GM12878 (cell line): ENCODE measurements around the gene RHEX. TPM values are rescaled to one million over a fixed set of nuclear protein-coding genes. Genes with fewer than 3 reads are reported as not detected.

ENCODE experiments used
- ATAC-seq: fragments of 200-7000 bp; cut with Tn5 transposase; 3 replicates; pipeline ENCODE4 v1.9.1; 2020; ENCODE audit warnings: mild to moderate bottlenecking, moderate library complexity
- BruUV-seq: library from RNA; stranded (reverse); fragments of 400-500 nt; replicated peaks from 2 replicates; lab custom pipeline; 2021; lab: Mats Ljungman, UMichigan
- CTCF ChIA-PET: fragments of 300-600 bp; sonication (Branson Sonifier 250); formaldehyde crosslinking; extraction: SDS; loops from one replicate; lab custom pipeline; 2021; ENCODE audit warnings: inconsistent platforms; lab: Yijun Ruan, JAX
- POLR2A ChIA-PET: fragments of 350-600 bp; formaldehyde crosslinking; extraction: SDS; loops from one replicate; lab custom pipeline; 2021; ENCODE audit warnings: inconsistent platforms; lab: Charles Lee
- RAD21 ChIA-PET: fragments of 300-600 bp; sonication (Branson Sonifier 250); formaldehyde crosslinking; loops from one replicate; lab custom pipeline; 2023; ENCODE audit warnings: antibody characterized with exemption; ENCODE audit not compliant: unreplicated experiment; lab: Charles Lee
- SMC1A ChIA-PET: fragments of 300-600 bp; sonication (Branson Sonifier 250); formaldehyde crosslinking; loops from one replicate; lab custom pipeline; 2023; ENCODE audit not compliant: unreplicated experiment, uncharacterized antibody; lab: Charles Lee
- DNase-seq: peaks from one replicate; pipeline ENCODE4 v3.0.0-alpha.2; 2011; ENCODE audit warnings: low read depth, low spot score
- FAIRE-seq: peaks from 3 replicates; lab custom pipeline; 2011; peaks lifted over from hg19 to GRCh38; lab: Jason Lieb, UNC
- H2AFZ ChIP-seq: 2 replicates; pipeline ENCODE4 v1.6.0; 2011; ENCODE audit warnings: low read depth, low read length, control low read depth; ENCODE audit not compliant: control insufficient read depth
- H3K27ac ChIP-seq: 2 replicates; pipeline ENCODE4 v1.5.1; 2011; ENCODE audit warnings: control low read depth; ENCODE audit not compliant: control insufficient read depth, insufficient read depth
- H3K27me3 ChIP-seq, 2 experiments: replicated peaks in 1 of 2; 2 replicates each; pipeline versions ENCODE4 v1.6.0 to v1.6.1; 2011; ENCODE audit warnings: low read length in 1 of 2; ENCODE audit not compliant: control insufficient read depth in 2 of 2, insufficient read depth in 2 of 2
- H3K36me3 ChIP-seq, 2 experiments: 2 replicates each; pipeline ENCODE4 v1.5.1; 2011; ENCODE audit warnings: low read length in 1 of 2; ENCODE audit not compliant: control insufficient read depth in 2 of 2, insufficient read depth in 2 of 2
- H3K4me1 ChIP-seq: 2 replicates; pipeline ENCODE4 v1.6.1; 2011; ENCODE audit warnings: mild to moderate bottlenecking, low read length, moderate library complexity, mixed read lengths; ENCODE audit not compliant: control insufficient read depth, insufficient read depth
- H3K4me2 ChIP-seq: 2 replicates; pipeline ENCODE4 v1.6.0; 2011; ENCODE audit warnings: control low read depth; ENCODE audit not compliant: control insufficient read depth, insufficient read depth
- H3K4me3 ChIP-seq: fragments of 200-600 bp; sonication (generic); 2 replicates; pipeline ENCODE4 v1.5.1; 2016
- H3K79me2 ChIP-seq: 2 replicates; pipeline ENCODE4 v1.6.0; 2011; ENCODE audit warnings: low read length; ENCODE audit not compliant: control insufficient read depth, insufficient read depth
- H3K9ac ChIP-seq: 2 replicates; pipeline ENCODE4 v1.8.0; 2011; ENCODE audit warnings: low read length, control low read depth, mixed read lengths; ENCODE audit not compliant: control insufficient read depth, insufficient read depth
- H3K9me3 ChIP-seq: replicated peaks from 3 replicates; pipeline ENCODE4 v1.5.1; 2011; ENCODE audit warnings: mild to moderate bottlenecking, low read length; ENCODE audit not compliant: control insufficient read depth, insufficient read depth
- H4K20me1 ChIP-seq: 2 replicates; pipeline ENCODE4 v1.6.0; 2011; ENCODE audit not compliant: control insufficient read depth, insufficient read depth
- ESRRA ChIP-seq: IDR thresholded peaks from 2 replicates; pipeline ENCODE4 v1.6.1; 2012; ENCODE audit warnings: mild to moderate bottlenecking, low read length, improper control_type of control experiment
- ETV6 ChIP-seq, 2 experiments: fragments of 450-650 bp in 1 of 2; IDR thresholded peaks in 1 of 2; conservative IDR thresholded peaks in 1 of 2; 2 replicates each; pipeline ENCODE4 v1.6.1; 2014; ENCODE audit warnings: antibody characterized with exemption in 1 of 2, borderline replicate concordance in 1 of 2, low read depth in 1 of 2, mild to moderate bottlenecking in 1 of 2, moderate library complexity in 1 of 2
- RAD51 ChIP-seq: fragments of 450-650 bp; IDR thresholded peaks from 2 replicates; pipeline ENCODE4 v1.6.1; 2016; ENCODE audit warnings: moderate library complexity, mild to moderate bottlenecking, inconsistent platforms
- TCF12 ChIP-seq: IDR thresholded peaks from 2 replicates; pipeline ENCODE4 v1.6.1; 2011; ENCODE audit warnings: low read depth, mild to moderate bottlenecking, low read length
- WRNIP1 ChIP-seq: IDR thresholded peaks from 2 replicates; pipeline ENCODE4 v1.6.1; 2011; ENCODE audit warnings: low read depth, low read length, improper control_type of control experiment, borderline replicate concordance
- WGBS: methylation state at CpG from one replicate; pipeline ENCODE4 v1.1.6; 2016; ENCODE audit warnings: low lambda C conversion rate; ENCODE audit not compliant: insufficient replicate concordance, insufficient coverage; ENCODE audit errors: missing lambda C conversion rate; 5-methylcytosine and 5-hydroxymethylcytosine counted together
- in situ Hi-C: fragments of 300-500 bp; cut with MboI; formaldehyde crosslinking; loops from 9 replicates; pipeline ENCODE4 v1.14.3; 2018; ENCODE audit warnings: mixed read lengths
- intact Hi-C: fragments of 100-400 bp; cut with micrococcal nuclease; formaldehyde crosslinking; loops from one replicate; pipeline ENCODE4 v1.14.2; 2022; ENCODE audit not compliant: unreplicated experiment
- polyA plus RNA-seq, 11 experiments: library from polyadenylated mRNA; depleted of rRNA in 4 of 11; unstranded in 6 of 11; stranded (reverse) in 5 of 11; fragments of >200 nt; fragmentation: Nextera tagmentation in 4 of 11; fragmentation: Illumina TruSeq in 1 of 11; extraction: Ambion mirVana in 4 of 11; extraction: Trizol in 1 of 11; gene quantifications; 1 replicate in 1 of 11; 2 replicates in 10 of 11; pipeline versions ENCODE4 v1.2.1 to v1.2.3, GENCODE V29; 2011 to 2016; ENCODE audit warnings: inconsistent platforms in 2 of 11, missing spikeins in 2 of 11, low read depth in 1 of 11
- total RNA-seq, 4 experiments: library from RNA; depleted of rRNA in 3 of 4; stranded (reverse); fragments of >200 nt in 3 of 4; fragmentation: Illumina TruSeq in 1 of 4; extraction: Trizol in 1 of 4; gene quantifications; 2 replicates each; pipeline versions ENCODE4 v1.2.1 to v1.2.3, GENCODE V29; 2013 to 2021
- TF ChIP-seq, protein P1 (sequence below): fragments of 450-650 bp; formaldehyde crosslinking; IDR thresholded peaks from 2 replicates; pipeline ENCODE4 v1.5.0; 2022; ENCODE audit warnings: mild to moderate bottlenecking, missing genetic modification characterization
- TF ChIP-seq, protein P2 (sequence below): fragments of 150-350 bp; IDR thresholded peaks from 2 replicates; pipeline ENCODE4 v1.6.1; 2016; ENCODE audit warnings: low read depth, low read length
- TF ChIP-seq, protein P3 (sequence below): IDR thresholded peaks from 2 replicates; pipeline ENCODE4 v1.6.1; 2011; ENCODE audit warnings: borderline replicate concordance, low read depth, mild to moderate bottlenecking, moderate library complexity, low read length; ENCODE audit not compliant: insufficient read depth, poor library complexity, severe bottlenecking

The RHEX gene
- total and polyA plus RNA-seq, 10 of the 15 experiments (the other 5 are each of a cell fraction or from before 2014, with no cell fraction given): 2.4 to 11.4 (median 5.7) TPM

DNA sequence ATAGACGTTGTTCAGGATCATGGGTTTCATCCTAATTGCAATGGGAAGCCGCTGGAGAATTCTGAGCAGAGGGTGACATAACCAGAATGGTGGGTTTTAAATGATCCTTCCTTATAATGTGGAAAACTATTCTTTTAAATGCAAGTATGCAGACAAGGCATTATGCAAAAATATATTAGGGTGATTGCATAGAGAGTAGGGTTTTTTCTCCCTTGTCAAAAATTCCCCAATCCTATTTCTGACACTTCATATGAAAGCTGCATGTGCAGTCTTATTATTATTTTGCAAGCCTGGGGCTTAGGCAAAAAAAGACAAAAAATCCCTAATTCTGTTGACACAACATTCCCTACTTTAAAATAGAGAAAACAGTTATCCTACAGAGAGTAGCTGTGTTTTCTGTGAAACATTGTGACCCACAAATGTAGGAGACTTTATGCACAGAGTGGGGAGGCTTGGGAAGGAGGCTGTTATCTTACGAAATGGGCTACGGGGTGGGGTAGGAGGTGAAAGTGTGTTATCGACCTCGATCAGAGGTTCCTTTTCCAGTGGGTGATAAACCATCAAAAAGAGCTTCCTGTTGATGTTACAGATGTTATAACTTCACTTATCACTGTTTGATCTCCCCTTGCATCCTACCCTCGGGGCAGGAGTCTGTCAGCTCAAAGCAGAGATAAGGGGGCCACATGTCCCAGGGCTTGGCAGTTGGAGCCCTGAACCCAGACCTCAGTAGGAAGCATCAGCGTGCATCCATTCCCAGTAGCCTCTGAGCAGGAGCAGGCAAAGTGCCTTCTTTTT, 27.2 kb downstream of the RHEX start:
- no peak overlapping the region for H3K4me3 ChIP-seq
- ATAC-seq: no peak
- CTCF ChIA-PET: interaction anchor here (0.9 kb wide), 1 partner anchor 12 kb away, joined by 4 read pairs; no protein-coding TSS in a partner anchor

More for the DNA sequence above, 27.2 kb downstream of the RHEX start:
- POLR2A ChIA-PET: no interaction called here
- H3K27ac ChIP-seq: no peak overlapping the region
- SMC1A ChIA-PET: interaction anchor here (1.0 kb wide), 1 partner anchor 26 kb away, joined by 3 read pairs; no protein-coding TSS in a partner anchor
- H3K4me2 ChIP-seq: no peak overlapping the region
- H3K36me3 ChIP-seq: no peaks in the 10 kb centered on the region
- DNase-seq (no peak), FAIRE-seq (no peak)
- intact Hi-C loops (no loop called here), in situ Hi-C loops (no loop called here)
- no peaks in the 10 kb centered on the region for H3K9me3 ChIP-seq
- H4K20me1 ChIP-seq: no peaks in the 10 kb centered on the region
- RAD21 ChIA-PET: no interaction called here
- TF ChIP-seq, protein P1, sequence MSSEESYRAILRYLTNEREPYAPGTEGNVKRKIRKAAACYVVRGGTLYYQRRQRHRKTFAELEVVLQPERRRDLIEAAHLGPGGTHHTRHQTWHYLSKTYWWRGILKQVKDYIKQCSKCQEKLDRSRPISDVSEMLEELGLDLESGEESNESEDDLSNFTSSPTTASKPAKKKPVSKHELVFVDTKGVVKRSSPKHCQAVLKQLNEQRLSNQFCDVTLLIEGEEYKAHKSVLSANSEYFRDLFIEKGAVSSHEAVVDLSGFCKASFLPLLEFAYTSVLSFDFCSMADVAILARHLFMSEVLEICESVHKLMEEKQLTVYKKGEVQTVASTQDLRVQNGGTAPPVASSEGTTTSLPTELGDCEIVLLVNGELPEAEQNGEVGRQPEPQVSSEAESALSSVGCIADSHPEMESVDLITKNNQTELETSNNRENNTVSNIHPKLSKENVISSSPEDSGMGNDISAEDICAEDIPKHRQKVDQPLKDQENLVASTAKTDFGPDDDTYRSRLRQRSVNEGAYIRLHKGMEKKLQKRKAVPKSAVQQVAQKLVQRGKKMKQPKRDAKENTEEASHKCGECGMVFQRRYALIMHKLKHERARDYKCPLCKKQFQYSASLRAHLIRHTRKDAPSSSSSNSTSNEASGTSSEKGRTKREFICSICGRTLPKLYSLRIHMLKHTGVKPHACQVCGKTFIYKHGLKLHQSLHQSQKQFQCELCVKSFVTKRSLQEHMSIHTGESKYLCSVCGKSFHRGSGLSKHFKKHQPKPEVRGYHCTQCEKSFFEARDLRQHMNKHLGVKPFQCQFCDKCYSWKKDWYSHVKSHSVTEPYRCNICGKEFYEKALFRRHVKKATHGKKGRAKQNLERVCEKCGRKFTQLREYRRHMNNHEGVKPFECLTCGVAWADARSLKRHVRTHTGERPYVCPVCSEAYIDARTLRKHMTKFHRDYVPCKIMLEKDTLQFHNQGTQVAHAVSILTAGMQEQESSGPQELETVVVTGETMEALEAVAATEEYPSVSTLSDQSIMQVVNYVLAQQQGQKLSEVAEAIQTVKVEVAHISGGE (CRISPR knock-in tag): no peak
- TF ChIP-seq RAD51 (no peak), WRNIP1 (no peak), TCF12 (no peak), ETV6 (conservative IDR thresholded peaks at IDR 0.05 in 1 of 2, IDR thresholded peaks at IDR 0.05 in 1 of 2; ENCODE audit: borderline replicate concordance in 1 of 2, low read depth in 1 of 2) (no peak), ESRRA (no peak)
- TF ChIP-seq, protein P2, sequence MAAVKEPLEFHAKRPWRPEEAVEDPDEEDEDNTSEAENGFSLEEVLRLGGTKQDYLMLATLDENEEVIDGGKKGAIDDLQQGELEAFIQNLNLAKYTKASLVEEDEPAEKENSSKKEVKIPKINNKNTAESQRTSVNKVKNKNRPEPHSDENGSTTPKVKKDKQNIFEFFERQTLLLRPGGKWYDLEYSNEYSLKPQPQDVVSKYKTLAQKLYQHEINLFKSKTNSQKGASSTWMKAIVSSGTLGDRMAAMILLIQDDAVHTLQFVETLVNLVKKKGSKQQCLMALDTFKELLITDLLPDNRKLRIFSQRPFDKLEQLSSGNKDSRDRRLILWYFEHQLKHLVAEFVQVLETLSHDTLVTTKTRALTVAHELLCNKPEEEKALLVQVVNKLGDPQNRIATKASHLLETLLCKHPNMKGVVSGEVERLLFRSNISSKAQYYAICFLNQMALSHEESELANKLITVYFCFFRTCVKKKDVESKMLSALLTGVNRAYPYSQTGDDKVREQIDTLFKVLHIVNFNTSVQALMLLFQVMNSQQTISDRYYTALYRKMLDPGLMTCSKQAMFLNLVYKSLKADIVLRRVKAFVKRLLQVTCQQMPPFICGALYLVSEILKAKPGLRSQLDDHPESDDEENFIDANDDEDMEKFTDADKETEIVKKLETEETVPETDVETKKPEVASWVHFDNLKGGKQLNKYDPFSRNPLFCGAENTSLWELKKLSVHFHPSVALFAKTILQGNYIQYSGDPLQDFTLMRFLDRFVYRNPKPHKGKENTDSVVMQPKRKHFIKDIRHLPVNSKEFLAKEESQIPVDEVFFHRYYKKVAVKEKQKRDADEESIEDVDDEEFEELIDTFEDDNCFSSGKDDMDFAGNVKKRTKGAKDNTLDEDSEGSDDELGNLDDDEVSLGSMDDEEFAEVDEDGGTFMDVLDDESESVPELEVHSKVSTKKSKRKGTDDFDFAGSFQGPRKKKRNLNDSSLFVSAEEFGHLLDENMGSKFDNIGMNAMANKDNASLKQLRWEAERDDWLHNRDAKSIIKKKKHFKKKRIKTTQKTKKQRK: no peak
- TF ChIP-seq, protein P3, sequence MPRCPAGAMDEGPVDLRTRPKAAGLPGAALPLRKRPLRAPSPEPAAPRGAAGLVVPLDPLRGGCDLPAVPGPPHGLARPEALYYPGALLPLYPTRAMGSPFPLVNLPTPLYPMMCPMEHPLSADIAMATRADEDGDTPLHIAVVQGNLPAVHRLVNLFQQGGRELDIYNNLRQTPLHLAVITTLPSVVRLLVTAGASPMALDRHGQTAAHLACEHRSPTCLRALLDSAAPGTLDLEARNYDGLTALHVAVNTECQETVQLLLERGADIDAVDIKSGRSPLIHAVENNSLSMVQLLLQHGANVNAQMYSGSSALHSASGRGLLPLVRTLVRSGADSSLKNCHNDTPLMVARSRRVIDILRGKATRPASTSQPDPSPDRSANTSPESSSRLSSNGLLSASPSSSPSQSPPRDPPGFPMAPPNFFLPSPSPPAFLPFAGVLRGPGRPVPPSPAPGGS: no peak
- H3K4me1 ChIP-seq: no peaks in the 10 kb centered on the region
- H3K9ac ChIP-seq: no peak overlapping the region
- H3K79me2 ChIP-seq: no peaks in the 10 kb centered on the region
- 47% methylated on average over 8 of the region's 8 CpGs for WGBS
- no TSS peak for BruUV-seq
- H2AFZ ChIP-seq: no peak overlapping the region
- H3K27me3 ChIP-seq: no peaks in the 10 kb centered on the region; a peak in 2 of 4 replicates
